Colonic mucosa (tissue), 4 donors: Measurements from ENCODE around the gene GOLGB1. TPM values are rescaled to one million over a fixed set of nuclear protein-coding genes. Genes with fewer than 3 reads are reported as not detected.

ENCODE experiments used
- DNase-seq: peaks from one replicate; pipeline ENCODE4 v3.0.0-alpha.2; 2020
- H3K27ac ChIP-seq: fragments of 200-600 bp; one replicate; pipeline ENCODE4 v1.8.0; 2021
- H3K27me3 ChIP-seq: fragments of 200-600 bp; one replicate; pipeline ENCODE4 v1.8.0; 2021
- H3K36me3 ChIP-seq: fragments of 200-600 bp; one replicate; pipeline ENCODE4 v1.8.0; 2021
- H3K4me1 ChIP-seq: fragments of 200-600 bp; one replicate; pipeline ENCODE4 v1.8.0; 2021; ENCODE audit warnings: mild to moderate bottlenecking
- H3K4me3 ChIP-seq: fragments of 200-600 bp; one replicate; pipeline ENCODE4 v1.8.0; 2021
- H3K9ac ChIP-seq, 2 donors: one replicate each; pipeline ENCODE4 v1.7.0; 2013; ENCODE audit warnings: control low read depth in 2 of 2, low read depth in 2 of 2, low read length in 2 of 2
- H3K9me3 ChIP-seq: fragments of 200-600 bp; one replicate; pipeline ENCODE4 v1.8.0; 2021
- intact Hi-C: fragments of 100-400 bp; cut with DNase I; formaldehyde crosslinking; loops from one replicate; pipeline ENCODE4 v1.14.1; 2022
- total RNA-seq, 2 donors: library from RNA; stranded (reverse); fragmentation: NEBNext Ultra II Directional in 1 of 2; extraction: Animal tissue kit (Norgen Biotek cat#: 25700) in 1 of 2; gene quantifications; one replicate each; pipeline ENCODE4 v1.2.1, GENCODE V29; 2021
- TF ChIP-seq, protein P1 (sequence below): fragments of 200-600 bp; IDR thresholded peaks from one replicate; pipeline ENCODE4 v1.8.0; 2022; ENCODE audit warnings: antibody characterized with exemption, mild to moderate bottlenecking
- donor health status: healthy.
- donor health status: DM: no; HTN: no; CAD: no.
- donor health status: DM: no; HTN: no; CAD: no.

Gene GOLGB1
- total RNA-seq, 2 donors from 2014 or later = 47.2 to 75.6 TPM

- Histone ChIP-seq H3K9me3 (no peaks in the 10 kb centered on the region), H3K36me3 (no peaks in the 10 kb centered on the region)
- intact Hi-C loops = no loop called here
These were observed 9.6 kb downstream of the GOLGB1 start for GRCh38 chr3:121739902-121740301.

DNA sequence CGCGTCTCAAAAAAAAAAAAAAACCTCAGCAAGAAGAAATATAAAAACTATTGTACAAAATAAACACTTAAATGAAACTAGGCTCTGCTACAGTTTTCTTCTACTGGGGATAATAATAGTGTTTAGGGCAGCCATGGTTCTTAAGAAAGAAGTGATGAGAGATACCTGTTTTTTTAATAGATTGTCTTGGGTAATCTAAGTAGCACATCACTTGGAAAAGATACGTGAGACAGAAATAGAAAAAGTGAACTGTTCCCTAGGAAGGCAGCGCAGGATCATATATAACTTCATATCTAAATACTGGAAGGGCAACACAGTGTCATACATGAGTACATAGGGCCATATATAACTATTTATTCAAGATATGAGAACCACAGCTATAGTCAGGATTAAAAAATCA, 11.9 kb downstream of the GOLGB1 start:
- intact Hi-C loops = no loop called here
- H3K4me3 ChIP-seq = no peak overlapping the region
- no peak for DNase-seq
- TF ChIP-seq, protein P1, sequence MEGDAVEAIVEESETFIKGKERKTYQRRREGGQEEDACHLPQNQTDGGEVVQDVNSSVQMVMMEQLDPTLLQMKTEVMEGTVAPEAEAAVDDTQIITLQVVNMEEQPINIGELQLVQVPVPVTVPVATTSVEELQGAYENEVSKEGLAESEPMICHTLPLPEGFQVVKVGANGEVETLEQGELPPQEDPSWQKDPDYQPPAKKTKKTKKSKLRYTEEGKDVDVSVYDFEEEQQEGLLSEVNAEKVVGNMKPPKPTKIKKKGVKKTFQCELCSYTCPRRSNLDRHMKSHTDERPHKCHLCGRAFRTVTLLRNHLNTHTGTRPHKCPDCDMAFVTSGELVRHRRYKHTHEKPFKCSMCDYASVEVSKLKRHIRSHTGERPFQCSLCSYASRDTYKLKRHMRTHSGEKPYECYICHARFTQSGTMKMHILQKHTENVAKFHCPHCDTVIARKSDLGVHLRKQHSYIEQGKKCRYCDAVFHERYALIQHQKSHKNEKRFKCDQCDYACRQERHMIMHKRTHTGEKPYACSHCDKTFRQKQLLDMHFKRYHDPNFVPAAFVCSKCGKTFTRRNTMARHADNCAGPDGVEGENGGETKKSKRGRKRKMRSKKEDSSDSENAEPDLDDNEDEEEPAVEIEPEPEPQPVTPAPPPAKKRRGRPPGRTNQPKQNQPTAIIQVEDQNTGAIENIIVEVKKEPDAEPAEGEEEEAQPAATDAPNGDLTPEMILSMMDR = no peak
- no peak overlapping the region for H3K9ac ChIP-seq
- H3K27ac ChIP-seq = no peak overlapping the region
- no peaks in the 10 kb centered on the region for H3K9me3 ChIP-seq
- H3K36me3 ChIP-seq = no peaks in the 10 kb centered on the region
- no peaks in the 10 kb centered on the region for H3K4me1 ChIP-seq
- no peaks in the 10 kb centered on the region for H3K27me3 ChIP-seq

More at GRCh38 chr3:121739902-121740301, 9.6 kb downstream of the GOLGB1 start:
- H3K4me1 ChIP-seq = no peaks in the 10 kb centered on the region
- no peaks in the 10 kb centered on the region for H3K27me3 ChIP-seq
- no peak overlapping the region for H3K9ac ChIP-seq
- H3K4me3 ChIP-seq = no peak overlapping the region
- no peak for DNase-seq
- no peak overlapping the region for H3K27ac ChIP-seq
- TF ChIP-seq, protein P1 = no peak

GRCh38 chr3:121736112-121736511, 13.4 kb downstream of the GOLGB1 start:
- no peak overlapping the region for H3K4me3 ChIP-seq
- TF ChIP-seq, protein P1 = no peak
- H3K4me1 ChIP-seq = no peaks in the 10 kb centered on the region
- intact Hi-C loops = no loop called here
- no peaks in the 10 kb centered on the region for H3K9me3 ChIP-seq
- H3K9ac ChIP-seq = no peak overlapping the region
- DNase-seq = no peak
- H3K27me3 ChIP-seq = no peaks in the 10 kb centered on the region
- H3K27ac ChIP-seq = no peak overlapping the region
- H3K36me3 ChIP-seq = no peaks in the 10 kb centered on the region

DNA sequence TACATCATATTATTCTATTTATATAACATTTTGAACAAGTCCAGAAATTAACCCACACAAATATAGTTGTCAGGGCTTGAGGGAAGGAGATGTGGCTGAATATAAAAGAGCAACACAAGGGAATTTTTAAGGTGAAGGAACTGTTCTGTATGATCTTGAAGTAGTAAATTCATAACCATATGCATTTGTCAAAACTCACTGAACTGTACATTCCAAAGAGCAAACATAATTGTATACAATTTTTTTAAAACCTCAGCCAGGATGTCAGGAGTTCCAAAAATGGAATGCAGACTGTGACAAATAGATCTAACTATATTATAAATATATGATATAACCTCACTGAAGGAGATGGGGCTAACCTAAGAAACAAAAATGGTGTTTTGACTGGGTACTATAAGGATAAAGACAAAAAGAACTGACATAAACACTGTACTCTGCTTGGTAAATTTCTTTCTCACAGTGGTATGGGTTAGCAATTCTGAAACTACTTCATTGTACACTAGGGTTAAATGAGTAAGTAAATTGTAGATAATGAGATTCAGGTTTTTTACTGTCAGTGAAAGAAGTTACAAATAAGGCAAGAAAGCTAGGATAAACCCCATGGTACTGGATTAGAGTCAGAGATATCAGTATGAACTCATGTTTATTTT, 14.4 kb downstream of the GOLGB1 start:
- Histone ChIP-seq H3K9me3 (no peaks in the 10 kb centered on the region), H3K27ac (no peak overlapping the region), H3K9ac (no peak overlapping the region), H3K4me1 (no peaks in the 10 kb centered on the region), H3K36me3 (no peaks in the 10 kb centered on the region), H3K27me3 (no peaks in the 10 kb centered on the region), H3K4me3 (no peak overlapping the region)
- no peak for DNase-seq
- intact Hi-C loops = no loop called here
- TF ChIP-seq, protein P1 = no peak

GRCh38 chr3:121730940-121731687, 18.4 kb downstream of the GOLGB1 start:
- no peak for DNase-seq
- intact Hi-C loops = no loop called here
- TF ChIP-seq, protein P1 = no peak
- no peaks in the 10 kb centered on the region for H3K9me3 ChIP-seq
- H3K9ac ChIP-seq = no peak overlapping the region
- H3K27ac ChIP-seq = no peak overlapping the region
- H3K27me3 ChIP-seq = no peaks in the 10 kb centered on the region
- no peaks in the 10 kb centered on the region for H3K36me3 ChIP-seq
- H3K4me1 ChIP-seq = no peaks in the 10 kb centered on the region
- no peak overlapping the region for H3K4me3 ChIP-seq
